GM12878 (cell line): ENCODE measurements around the gene PIK3R5.

Experiments used
- CBX3 ChIP-seq: fragments of 200-600 bp; sonication (generic); IDR thresholded peaks from 2 replicates; pipeline ENCODE4 v1.6.1; 2016; ENCODE audit warnings: low read depth, borderline replicate concordance
- FOXM1 ChIP-seq: IDR thresholded peaks from 2 replicates; pipeline ENCODE4 v1.6.1; 2012; ENCODE audit warnings: low read depth, mild to moderate bottlenecking, inconsistent platforms, low read length, moderate library complexity
- IKZF1 ChIP-seq: fragments of 450-650 bp; conservative IDR thresholded peaks from 2 replicates; pipeline ENCODE4 v1.6.1; 2017; ENCODE audit warnings: antibody characterized with exemption, mild to moderate bottlenecking
- JUND ChIP-seq: IDR thresholded peaks from 2 replicates; pipeline ENCODE4 v1.6.1; 2012; ENCODE audit warnings: low read depth, mild to moderate bottlenecking, low read length, improper control_type of control experiment, moderate library complexity
- PAX5 ChIP-seq: IDR thresholded peaks from 2 replicates; pipeline ENCODE4 v1.6.1; 2011; ENCODE audit warnings: low read depth, low read length, borderline replicate concordance
- RCOR1 ChIP-seq: conservative IDR thresholded peaks from 2 replicates; pipeline ENCODE4 v1.6.1; 2012; ENCODE audit warnings: low read depth, low read length, improper control_type of control experiment
- SPI1 ChIP-seq: IDR thresholded peaks from 2 replicates; pipeline ENCODE4 v1.6.1; 2011; ENCODE audit warnings: low read depth, mild to moderate bottlenecking, low read length, moderate library complexity, borderline replicate concordance; ENCODE audit not compliant: insufficient read depth
- YY1 ChIP-seq: IDR thresholded peaks from 2 replicates; pipeline ENCODE4 v1.6.1; 2011; ENCODE audit warnings: low read depth, mild to moderate bottlenecking, low read length
- ZNF207 ChIP-seq: fragments of 450-650 bp; IDR thresholded peaks from 2 replicates; pipeline ENCODE4 v1.6.1; 2014; ENCODE audit warnings: antibody characterized with exemption, mild to moderate bottlenecking, borderline replicate concordance
- TF ChIP-seq, protein P1 (sequence below), 3 experiments: IDR thresholded peaks in 2 of 3; conservative IDR thresholded peaks in 1 of 3; 2 replicates each; pipeline ENCODE4 v1.5.1; 2011; ENCODE audit warnings: low read depth in 3 of 3, low read length in 3 of 3, mild to moderate bottlenecking in 3 of 3, control low read depth in 2 of 3, moderate library complexity in 2 of 3, inconsistent platforms in 1 of 3, mixed read lengths in 1 of 3; ENCODE audit not compliant: control insufficient read depth in 2 of 3, insufficient read depth in 1 of 3; ENCODE audit errors: extremely low read depth in 1 of 3
- TF ChIP-seq, protein P2 (sequence below): fragments of 150-350 bp; IDR thresholded peaks from 2 replicates; pipeline ENCODE4 v1.6.1; 2016; ENCODE audit warnings: low read depth, low read length
- TF ChIP-seq, protein P3 (sequence below): fragments of 450-650 bp; formaldehyde crosslinking; IDR thresholded peaks from 2 replicates; pipeline ENCODE4 v1.4.0; 2022; ENCODE audit warnings: mild to moderate bottlenecking, moderate library complexity
- TF ChIP-seq, protein P4 (sequence below): fragments of 450-650 bp; IDR thresholded peaks from 2 replicates; pipeline ENCODE4 v1.6.1; 2014; ENCODE audit warnings: mild to moderate bottlenecking
- TF ChIP-seq, protein P5 (sequence below): fragments of 450-650 bp; IDR thresholded peaks from 2 replicates; pipeline ENCODE4 v1.6.1; 2016; ENCODE audit warnings: mild to moderate bottlenecking, moderate library complexity, borderline replicate concordance

DNA sequence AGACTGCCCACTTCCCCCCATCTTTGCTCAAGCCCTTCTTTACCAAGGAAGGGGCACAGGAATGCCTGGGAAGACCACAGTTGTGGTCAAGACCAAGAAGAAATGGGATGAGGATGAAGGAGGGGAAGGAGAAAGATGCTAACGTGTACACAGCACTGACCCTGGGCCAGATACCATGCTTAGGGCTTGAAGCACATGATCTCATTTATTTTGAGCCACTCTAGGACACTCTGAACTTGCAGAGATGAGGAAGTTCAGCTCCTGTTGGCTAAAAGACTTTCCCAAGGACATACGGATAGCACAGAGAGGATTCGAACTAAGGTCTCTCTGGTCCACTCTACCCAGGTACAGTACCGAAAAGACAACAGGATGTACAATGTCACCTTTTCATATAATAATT is 42.6 kb downstream of the PIK3R5 start:
- TF ChIP-seq ZNF207: no peak
- no peak for TF ChIP-seq SPI1
- TF ChIP-seq, protein P1, sequence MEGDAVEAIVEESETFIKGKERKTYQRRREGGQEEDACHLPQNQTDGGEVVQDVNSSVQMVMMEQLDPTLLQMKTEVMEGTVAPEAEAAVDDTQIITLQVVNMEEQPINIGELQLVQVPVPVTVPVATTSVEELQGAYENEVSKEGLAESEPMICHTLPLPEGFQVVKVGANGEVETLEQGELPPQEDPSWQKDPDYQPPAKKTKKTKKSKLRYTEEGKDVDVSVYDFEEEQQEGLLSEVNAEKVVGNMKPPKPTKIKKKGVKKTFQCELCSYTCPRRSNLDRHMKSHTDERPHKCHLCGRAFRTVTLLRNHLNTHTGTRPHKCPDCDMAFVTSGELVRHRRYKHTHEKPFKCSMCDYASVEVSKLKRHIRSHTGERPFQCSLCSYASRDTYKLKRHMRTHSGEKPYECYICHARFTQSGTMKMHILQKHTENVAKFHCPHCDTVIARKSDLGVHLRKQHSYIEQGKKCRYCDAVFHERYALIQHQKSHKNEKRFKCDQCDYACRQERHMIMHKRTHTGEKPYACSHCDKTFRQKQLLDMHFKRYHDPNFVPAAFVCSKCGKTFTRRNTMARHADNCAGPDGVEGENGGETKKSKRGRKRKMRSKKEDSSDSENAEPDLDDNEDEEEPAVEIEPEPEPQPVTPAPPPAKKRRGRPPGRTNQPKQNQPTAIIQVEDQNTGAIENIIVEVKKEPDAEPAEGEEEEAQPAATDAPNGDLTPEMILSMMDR (IDR thresholded peaks at IDR 0.05 in 2 of 3, conservative IDR thresholded peaks at IDR 0.05 in 1 of 3; ENCODE audit: control insufficient read depth in 2 of 3, extremely low read depth in 1 of 3, insufficient read depth in 1 of 3, low read depth in 3 of 3, low read length in 3 of 3): no peak
- TF ChIP-seq, protein P2, sequence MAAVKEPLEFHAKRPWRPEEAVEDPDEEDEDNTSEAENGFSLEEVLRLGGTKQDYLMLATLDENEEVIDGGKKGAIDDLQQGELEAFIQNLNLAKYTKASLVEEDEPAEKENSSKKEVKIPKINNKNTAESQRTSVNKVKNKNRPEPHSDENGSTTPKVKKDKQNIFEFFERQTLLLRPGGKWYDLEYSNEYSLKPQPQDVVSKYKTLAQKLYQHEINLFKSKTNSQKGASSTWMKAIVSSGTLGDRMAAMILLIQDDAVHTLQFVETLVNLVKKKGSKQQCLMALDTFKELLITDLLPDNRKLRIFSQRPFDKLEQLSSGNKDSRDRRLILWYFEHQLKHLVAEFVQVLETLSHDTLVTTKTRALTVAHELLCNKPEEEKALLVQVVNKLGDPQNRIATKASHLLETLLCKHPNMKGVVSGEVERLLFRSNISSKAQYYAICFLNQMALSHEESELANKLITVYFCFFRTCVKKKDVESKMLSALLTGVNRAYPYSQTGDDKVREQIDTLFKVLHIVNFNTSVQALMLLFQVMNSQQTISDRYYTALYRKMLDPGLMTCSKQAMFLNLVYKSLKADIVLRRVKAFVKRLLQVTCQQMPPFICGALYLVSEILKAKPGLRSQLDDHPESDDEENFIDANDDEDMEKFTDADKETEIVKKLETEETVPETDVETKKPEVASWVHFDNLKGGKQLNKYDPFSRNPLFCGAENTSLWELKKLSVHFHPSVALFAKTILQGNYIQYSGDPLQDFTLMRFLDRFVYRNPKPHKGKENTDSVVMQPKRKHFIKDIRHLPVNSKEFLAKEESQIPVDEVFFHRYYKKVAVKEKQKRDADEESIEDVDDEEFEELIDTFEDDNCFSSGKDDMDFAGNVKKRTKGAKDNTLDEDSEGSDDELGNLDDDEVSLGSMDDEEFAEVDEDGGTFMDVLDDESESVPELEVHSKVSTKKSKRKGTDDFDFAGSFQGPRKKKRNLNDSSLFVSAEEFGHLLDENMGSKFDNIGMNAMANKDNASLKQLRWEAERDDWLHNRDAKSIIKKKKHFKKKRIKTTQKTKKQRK: no peak
- TF ChIP-seq PAX5: no peak
- TF ChIP-seq, protein P3, sequence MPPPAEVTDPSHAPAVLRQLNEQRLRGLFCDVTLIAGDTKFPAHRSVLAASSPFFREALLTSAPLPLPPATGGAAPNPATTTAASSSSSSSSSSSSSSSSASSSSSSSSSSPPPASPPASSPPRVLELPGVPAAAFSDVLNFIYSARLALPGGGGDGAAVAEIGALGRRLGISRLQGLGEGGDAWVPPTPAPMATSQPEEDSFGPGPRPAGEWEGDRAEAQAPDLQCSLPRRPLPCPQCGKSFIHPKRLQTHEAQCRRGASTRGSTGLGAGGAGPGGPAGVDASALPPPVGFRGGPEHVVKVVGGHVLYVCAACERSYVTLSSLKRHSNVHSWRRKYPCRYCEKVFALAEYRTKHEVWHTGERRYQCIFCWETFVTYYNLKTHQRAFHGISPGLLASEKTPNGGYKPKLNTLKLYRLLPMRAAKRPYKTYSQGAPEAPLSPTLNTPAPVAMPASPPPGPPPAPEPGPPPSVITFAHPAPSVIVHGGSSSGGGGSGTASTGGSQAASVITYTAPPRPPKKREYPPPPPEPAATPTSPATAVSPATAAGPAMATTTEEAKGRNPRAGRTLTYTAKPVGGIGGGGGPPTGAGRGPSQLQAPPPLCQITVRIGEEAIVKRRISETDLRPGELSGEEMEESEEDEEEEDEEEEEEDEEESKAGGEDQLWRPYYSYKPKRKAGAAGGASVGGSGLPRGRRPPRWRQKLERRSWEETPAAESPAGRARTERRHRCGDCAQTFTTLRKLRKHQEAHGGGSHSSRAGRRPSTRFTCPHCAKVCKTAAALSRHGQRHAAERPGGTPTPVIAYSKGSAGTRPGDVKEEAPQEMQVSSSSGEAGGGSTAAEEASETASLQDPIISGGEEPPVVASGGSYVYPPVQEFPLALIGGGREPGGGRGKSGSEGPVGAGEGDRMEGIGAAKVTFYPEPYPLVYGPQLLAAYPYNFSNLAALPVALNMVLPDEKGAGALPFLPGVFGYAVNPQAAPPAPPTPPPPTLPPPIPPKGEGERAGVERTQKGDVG: no peak
- TF ChIP-seq, protein P4, sequence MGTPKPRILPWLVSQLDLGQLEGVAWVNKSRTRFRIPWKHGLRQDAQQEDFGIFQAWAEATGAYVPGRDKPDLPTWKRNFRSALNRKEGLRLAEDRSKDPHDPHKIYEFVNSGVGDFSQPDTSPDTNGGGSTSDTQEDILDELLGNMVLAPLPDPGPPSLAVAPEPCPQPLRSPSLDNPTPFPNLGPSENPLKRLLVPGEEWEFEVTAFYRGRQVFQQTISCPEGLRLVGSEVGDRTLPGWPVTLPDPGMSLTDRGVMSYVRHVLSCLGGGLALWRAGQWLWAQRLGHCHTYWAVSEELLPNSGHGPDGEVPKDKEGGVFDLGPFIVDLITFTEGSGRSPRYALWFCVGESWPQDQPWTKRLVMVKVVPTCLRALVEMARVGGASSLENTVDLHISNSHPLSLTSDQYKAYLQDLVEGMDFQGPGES: no peak
- TF ChIP-seq JUND: no peak
- TF ChIP-seq IKZF1: no peak
- no peak for TF ChIP-seq YY1
- TF ChIP-seq CBX3: no peak
- TF ChIP-seq, protein P5, sequence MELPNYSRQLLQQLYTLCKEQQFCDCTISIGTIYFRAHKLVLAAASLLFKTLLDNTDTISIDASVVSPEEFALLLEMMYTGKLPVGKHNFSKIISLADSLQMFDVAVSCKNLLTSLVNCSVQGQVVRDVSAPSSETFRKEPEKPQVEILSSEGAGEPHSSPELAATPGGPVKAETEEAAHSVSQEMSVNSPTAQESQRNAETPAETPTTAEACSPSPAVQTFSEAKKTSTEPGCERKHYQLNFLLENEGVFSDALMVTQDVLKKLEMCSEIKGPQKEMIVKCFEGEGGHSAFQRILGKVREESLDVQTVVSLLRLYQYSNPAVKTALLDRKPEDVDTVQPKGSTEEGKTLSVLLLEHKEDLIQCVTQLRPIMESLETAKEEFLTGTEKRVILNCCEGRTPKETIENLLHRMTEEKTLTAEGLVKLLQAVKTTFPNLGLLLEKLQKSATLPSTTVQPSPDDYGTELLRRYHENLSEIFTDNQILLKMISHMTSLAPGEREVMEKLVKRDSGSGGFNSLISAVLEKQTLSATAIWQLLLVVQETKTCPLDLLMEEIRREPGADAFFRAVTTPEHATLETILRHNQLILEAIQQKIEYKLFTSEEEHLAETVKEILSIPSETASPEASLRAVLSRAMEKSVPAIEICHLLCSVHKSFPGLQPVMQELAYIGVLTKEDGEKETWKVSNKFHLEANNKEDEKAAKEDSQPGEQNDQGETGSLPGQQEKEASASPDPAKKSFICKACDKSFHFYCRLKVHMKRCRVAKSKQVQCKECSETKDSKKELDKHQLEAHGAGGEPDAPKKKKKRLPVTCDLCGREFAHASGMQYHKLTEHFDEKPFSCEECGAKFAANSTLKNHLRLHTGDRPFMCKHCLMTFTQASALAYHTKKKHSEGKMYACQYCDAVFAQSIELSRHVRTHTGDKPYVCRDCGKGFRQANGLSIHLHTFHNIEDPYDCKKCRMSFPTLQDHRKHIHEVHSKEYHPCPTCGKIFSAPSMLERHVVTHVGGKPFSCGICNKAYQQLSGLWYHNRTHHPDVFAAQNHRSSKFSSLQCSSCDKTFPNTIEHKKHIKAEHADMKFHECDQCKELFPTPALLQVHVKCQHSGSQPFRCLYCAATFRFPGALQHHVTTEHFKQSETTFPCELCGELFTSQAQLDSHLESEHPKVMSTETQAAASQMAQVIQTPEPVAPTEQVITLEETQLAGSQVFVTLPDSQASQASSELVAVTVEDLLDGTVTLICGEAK: no peak
- no peak for TF ChIP-seq RCOR1
- TF ChIP-seq FOXM1: no peak
